Inflammatory macrophage (primary cell): ENCODE measurements around the gene ACLY.

Experiments used
- DNase-seq, 2 donors: peaks; one replicate each; pipeline ENCODE4 v3.0.0-alpha.2; 2020 to 2022

The ACLY gene

DNA sequence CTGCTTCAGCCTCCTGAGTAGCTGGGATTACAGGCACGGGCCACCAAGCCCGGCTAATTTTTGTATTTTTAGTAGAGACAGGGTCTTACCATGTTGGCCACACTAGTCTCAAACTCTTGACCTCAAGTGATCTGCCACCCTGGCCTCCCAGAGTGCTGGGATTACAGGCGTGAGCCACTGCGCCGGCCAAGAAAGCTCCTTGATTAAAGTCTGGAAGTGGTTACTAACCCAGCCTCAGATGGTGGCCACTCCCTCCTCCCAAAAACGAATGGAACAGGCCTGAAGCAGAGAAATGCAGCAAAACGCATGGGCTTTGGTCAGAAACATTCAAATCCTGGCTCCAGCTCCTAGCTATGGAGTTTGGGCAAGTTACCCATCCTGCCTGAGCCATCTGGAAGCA is 94.7 kb downstream of the ACLY start:
- no peak for DNase-seq

DNA sequence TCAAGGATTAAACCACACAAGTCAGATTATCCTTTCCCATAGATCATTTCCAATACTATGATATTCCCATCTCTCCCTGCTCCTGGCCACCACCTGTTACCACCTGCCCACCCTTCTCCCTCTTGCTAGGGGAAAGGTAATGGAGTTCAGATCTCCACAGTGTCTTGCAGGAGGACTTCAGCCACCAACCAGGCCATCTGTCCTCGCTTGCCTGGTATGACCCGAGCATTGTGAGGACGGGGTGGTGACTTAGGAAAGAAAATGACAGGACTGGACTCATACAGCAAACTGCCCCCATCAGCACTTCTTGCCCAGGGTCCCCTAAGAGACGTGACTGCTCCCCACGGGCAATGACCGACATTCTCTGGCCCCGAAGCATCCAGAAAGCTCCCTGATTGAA is 95.2 kb downstream of the ACLY start:
- no peak for DNase-seq

DNA sequence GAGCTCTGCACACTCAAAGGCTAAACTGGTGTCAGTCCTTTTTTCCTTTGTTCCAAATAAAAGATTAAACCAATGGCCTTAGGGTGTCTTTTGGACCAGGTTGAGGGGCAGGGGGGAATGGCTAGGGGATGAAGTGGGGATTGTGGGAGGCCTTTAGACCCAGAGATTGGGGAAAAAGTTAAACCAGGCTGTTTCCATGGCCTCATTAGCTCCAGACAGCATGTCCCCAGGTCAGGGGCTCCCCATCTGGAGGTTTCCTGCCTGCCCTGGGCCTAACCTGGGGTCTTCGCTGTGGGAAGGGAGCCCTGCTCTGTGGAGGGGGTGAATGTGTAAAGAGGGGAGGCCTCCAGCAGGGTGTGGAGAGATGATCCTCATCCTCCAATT is 95.6 kb downstream of the ACLY start:
- no peak for DNase-seq

DNA sequence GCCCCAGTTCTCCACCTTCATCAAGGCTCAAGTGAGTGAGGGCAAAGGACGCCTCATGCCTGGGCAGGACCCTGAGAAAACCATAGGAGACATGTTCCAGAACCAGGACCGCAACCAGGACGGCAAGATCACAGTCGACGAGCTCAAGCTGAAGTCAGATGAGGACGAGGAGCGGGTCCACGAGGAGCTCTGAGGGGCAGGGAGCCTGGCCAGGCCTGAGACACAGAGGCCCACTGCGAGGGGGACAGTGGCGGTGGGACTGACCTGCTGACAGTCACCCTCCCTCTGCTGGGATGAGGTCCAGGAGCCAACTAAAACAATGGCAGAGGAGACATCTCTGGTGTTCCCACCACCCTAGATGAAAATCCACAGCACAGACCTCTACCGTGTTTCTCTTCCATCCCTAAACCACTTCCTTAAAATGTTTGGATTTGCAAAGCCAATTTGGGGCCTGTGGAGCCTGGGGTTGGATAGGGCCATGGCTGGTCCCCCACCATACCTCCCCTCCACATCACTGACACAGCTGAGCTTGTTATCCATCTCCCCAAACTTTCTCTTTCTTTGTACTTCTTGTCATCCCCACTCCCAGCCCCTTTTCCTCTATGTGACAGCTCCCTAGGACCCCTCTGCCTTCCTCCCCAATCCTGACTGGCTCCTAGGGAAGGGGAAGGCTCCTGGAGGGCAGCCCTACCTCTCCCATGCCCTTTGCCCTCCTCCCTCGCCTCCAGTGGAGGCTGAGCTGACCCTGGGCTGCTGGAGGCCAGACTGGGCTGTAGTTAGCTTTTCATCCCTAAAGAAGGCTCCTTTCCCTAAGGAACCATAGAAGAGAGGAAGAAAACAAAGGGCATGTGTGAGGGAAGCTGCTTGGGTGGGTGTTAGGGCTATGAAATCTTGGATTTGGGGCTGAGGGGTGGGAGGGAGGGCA is 96.3 kb downstream of the ACLY start:
- no peak for DNase-seq

DNA sequence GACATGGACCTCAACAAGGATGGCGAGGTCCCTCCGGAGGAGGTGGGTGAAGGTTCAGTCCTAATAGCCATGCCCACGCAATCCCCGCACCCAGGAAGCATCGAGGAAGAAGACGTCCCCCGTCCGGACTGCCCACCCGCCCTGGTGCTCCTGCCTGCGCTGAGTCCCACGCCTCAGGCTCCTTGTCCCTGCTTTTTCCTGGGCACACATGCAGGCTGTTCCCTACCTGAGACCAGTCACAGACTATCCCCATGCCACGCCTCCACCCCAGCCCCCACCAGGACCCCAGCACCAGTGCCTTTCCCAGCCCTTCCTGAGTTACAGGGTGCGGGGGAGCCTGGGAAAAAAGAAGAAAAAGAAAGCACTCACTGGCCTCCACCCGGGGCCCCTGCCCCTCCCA is 97.0 kb downstream of the ACLY start:
- DNase-seq, result no peak

DNA sequence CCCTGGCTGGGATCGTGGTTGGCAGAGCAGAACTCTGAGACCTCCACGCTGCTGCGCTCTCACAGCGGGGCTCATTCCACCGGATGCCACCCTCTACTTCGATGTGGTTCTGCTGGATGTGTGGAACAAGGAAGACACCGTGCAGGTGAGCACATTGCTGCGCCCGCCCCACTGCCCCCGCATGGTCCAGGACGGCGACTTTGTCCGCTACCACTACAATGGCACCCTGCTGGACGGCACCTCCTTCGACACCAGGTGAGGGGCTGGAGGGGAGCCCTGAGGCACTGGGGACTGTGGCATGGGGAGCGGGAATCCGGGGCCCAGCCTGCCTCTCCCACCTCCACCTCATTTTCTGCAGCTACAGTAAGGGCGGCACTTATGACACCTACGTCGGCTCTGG is 100.7 kb downstream of the ACLY start:
- no peak for DNase-seq
